SK-N-SH treated with all-trans-retinoic acid at 6 μM for 48 hours (cell line): ENCODE measurements around the gene PPFIBP1.

Source experiments
- ARNTL ChIP-seq: fragments of 450-650 bp; formaldehyde crosslinking; IDR thresholded peaks from 2 replicates; pipeline ENCODE4 v1.5.0; 2020; ENCODE audit warnings: low read depth, mild to moderate bottlenecking, moderate library complexity, borderline replicate concordance
- CSDC2 ChIP-seq: fragments of 250-450 bp; sonication (Bioruptor Pico); IDR thresholded peaks from 2 replicates; pipeline ENCODE4 v1.5.0; 2020; ENCODE audit warnings: mild to moderate bottlenecking, moderate library complexity
- GLIS3 ChIP-seq: fragments of 250-450 bp; sonication (Bioruptor Pico); IDR thresholded peaks from 2 replicates; pipeline ENCODE4 v1.5.0; 2020; ENCODE audit warnings: mild to moderate bottlenecking, moderate library complexity
- ISL1 ChIP-seq: fragments of 250-450 bp; sonication (Bioruptor Pico); IDR thresholded peaks from 2 replicates; pipeline ENCODE4 v2.1.2; 2022; ENCODE audit warnings: mild to moderate bottlenecking, moderate library complexity
- PPARA ChIP-seq: fragments of 250-450 bp; sonication (Bioruptor Pico); IDR thresholded peaks from 2 replicates; pipeline ENCODE4 v1.5.0; 2020; ENCODE audit warnings: mild to moderate bottlenecking, borderline replicate concordance
- ZC3H10 ChIP-seq: fragments of 250-450 bp; sonication (Bioruptor Pico); IDR thresholded peaks from 2 replicates; pipeline ENCODE4 v1.5.1; 2021; ENCODE audit warnings: mild to moderate bottlenecking, moderate library complexity
- ZFP3 ChIP-seq: fragments of 250-450 bp; sonication (Bioruptor Pico); IDR thresholded peaks from 2 replicates; pipeline ENCODE4 v1.5.0; 2020; ENCODE audit warnings: mild to moderate bottlenecking, moderate library complexity
- ZFP30 ChIP-seq: fragments of 450-650 bp; formaldehyde crosslinking; IDR thresholded peaks from 2 replicates; pipeline ENCODE4 v1.5.0; 2022; ENCODE audit warnings: mild to moderate bottlenecking, moderate library complexity
- ZNF70 ChIP-seq: fragments of 450-650 bp; formaldehyde crosslinking; IDR thresholded peaks from 2 replicates; pipeline ENCODE4 v1.5.0; 2020; ENCODE audit warnings: mild to moderate bottlenecking, moderate library complexity
- TF ChIP-seq, protein P1 (sequence below): fragments of 250-450 bp; sonication (Bioruptor Pico); IDR thresholded peaks from 2 replicates; pipeline ENCODE4 v1.5.1; 2020; ENCODE audit warnings: low read depth, mild to moderate bottlenecking, moderate library complexity
- TF ChIP-seq, protein P2 (sequence below): fragments of 250-450 bp; sonication (Bioruptor Pico); IDR thresholded peaks from 2 replicates; pipeline ENCODE4 v1.8.0; 2020; ENCODE audit warnings: mild to moderate bottlenecking, moderate library complexity, borderline replicate concordance
- TF ChIP-seq, protein P3 (sequence below): fragments of 250-450 bp; sonication (Bioruptor Pico); IDR thresholded peaks from 2 replicates; pipeline ENCODE4 v1.5.1; 2021; ENCODE audit warnings: mild to moderate bottlenecking, moderate library complexity

DNA sequence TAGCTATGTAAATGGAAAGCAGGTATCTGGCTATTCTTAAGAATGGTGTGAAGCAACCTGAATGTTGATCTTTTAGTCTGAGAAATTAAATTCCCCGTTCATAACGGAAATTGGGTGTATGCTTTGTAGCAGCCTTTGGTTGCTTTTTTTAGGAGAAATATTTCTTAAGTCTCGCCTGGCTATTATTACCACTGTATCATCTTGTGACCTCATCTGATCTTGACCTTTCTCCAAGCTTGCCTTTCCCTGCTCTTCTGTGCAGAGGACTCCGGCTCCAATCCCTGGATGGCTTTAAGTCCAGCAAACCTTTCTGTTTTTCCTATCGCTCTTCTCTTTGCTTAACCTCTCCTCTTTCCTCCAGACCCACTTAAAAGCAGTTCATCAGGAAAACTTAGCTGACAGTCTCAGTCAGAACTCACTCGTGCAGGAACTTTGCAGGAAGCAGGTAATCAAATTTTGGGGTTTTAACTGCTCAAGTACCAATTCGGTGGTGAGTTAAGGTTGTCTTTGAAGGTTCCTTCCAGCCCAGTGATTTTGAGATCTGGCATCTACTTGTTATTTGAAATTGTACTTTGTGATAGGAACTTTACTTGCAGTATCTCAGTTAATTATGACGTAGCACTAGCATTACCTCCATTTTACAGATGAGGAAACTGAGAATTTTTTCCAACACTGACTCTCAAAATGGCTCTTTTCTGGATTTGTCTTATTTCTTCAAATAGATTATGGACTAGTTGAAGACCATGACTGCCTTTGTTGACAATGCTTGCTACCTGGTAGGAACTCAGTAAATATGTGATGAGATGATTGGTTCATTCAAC lies 14.1 kb downstream of the PPFIBP1 start:
- TF ChIP-seq, protein P1, sequence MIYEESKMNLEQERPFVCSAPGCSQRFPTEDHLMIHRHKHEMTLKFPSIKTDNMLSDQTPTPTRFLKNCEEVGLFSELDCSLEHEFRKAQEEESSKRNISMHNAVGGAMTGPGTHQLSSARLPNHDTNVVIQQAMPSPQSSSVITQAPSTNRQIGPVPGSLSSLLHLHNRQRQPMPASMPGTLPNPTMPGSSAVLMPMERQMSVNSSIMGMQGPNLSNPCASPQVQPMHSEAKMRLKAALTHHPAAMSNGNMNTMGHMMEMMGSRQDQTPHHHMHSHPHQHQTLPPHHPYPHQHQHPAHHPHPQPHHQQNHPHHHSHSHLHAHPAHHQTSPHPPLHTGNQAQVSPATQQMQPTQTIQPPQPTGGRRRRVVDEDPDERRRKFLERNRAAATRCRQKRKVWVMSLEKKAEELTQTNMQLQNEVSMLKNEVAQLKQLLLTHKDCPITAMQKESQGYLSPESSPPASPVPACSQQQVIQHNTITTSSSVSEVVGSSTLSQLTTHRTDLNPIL (CRISPR knock-in tag) = no peak
- TF ChIP-seq ZFP30 (CRISPR knock-in tag) = no peak
- TF ChIP-seq, protein P2, sequence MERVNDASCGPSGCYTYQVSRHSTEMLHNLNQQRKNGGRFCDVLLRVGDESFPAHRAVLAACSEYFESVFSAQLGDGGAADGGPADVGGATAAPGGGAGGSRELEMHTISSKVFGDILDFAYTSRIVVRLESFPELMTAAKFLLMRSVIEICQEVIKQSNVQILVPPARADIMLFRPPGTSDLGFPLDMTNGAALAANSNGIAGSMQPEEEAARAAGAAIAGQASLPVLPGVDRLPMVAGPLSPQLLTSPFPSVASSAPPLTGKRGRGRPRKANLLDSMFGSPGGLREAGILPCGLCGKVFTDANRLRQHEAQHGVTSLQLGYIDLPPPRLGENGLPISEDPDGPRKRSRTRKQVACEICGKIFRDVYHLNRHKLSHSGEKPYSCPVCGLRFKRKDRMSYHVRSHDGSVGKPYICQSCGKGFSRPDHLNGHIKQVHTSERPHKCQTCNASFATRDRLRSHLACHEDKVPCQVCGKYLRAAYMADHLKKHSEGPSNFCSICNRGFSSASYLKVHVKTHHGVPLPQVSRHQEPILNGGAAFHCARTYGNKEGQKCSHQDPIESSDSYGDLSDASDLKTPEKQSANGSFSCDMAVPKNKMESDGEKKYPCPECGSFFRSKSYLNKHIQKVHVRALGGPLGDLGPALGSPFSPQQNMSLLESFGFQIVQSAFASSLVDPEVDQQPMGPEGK (CRISPR knock-in tag) = no peak
- TF ChIP-seq ZFP3 (CRISPR knock-in tag) = no peak
- TF ChIP-seq GLIS3 (CRISPR knock-in tag) = no peak
- TF ChIP-seq ZNF70 (CRISPR knock-in tag) = no peak
- TF ChIP-seq PPARA (CRISPR knock-in tag) = no peak
- no peak for TF ChIP-seq ARNTL (CRISPR knock-in tag)
- TF ChIP-seq, protein P3, sequence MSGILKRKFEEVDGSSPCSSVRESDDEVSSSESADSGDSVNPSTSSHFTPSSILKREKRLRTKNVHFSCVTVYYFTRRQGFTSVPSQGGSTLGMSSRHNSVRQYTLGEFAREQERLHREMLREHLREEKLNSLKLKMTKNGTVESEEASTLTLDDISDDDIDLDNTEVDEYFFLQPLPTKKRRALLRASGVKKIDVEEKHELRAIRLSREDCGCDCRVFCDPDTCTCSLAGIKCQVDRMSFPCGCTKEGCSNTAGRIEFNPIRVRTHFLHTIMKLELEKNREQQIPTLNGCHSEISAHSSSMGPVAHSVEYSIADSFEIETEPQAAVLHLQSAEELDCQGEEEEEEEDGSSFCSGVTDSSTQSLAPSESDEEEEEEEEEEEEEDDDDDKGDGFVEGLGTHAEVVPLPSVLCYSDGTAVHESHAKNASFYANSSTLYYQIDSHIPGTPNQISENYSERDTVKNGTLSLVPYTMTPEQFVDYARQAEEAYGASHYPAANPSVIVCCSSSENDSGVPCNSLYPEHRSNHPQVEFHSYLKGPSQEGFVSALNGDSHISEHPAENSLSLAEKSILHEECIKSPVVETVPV (CRISPR knock-in tag) = no peak
- TF ChIP-seq ZC3H10 = no peak
- no peak for TF ChIP-seq ISL1
- no peak for TF ChIP-seq CSDC2 (CRISPR knock-in tag)
